ENCODE data around the gene DNAH1.

GRCh38 chr3:52383446-52383845 lies 67.3 kb downstream of the DNAH1 start:
- no peak for TF ChIP-seq CTCF (conservative IDR thresholded peaks at IDR 0.05; ENCODE audit: low read depth in 2 of 2)
- no peak for TF ChIP-seq POLR2AphosphoS5 (IDR thresholded peaks at IDR 0.05; ENCODE audit: low read depth)
- TF ChIP-seq ZNF114 (CRISPR knock-in tag; IDR thresholded peaks at IDR 0.05), result no peak
- TF ChIP-seq, protein P1, sequence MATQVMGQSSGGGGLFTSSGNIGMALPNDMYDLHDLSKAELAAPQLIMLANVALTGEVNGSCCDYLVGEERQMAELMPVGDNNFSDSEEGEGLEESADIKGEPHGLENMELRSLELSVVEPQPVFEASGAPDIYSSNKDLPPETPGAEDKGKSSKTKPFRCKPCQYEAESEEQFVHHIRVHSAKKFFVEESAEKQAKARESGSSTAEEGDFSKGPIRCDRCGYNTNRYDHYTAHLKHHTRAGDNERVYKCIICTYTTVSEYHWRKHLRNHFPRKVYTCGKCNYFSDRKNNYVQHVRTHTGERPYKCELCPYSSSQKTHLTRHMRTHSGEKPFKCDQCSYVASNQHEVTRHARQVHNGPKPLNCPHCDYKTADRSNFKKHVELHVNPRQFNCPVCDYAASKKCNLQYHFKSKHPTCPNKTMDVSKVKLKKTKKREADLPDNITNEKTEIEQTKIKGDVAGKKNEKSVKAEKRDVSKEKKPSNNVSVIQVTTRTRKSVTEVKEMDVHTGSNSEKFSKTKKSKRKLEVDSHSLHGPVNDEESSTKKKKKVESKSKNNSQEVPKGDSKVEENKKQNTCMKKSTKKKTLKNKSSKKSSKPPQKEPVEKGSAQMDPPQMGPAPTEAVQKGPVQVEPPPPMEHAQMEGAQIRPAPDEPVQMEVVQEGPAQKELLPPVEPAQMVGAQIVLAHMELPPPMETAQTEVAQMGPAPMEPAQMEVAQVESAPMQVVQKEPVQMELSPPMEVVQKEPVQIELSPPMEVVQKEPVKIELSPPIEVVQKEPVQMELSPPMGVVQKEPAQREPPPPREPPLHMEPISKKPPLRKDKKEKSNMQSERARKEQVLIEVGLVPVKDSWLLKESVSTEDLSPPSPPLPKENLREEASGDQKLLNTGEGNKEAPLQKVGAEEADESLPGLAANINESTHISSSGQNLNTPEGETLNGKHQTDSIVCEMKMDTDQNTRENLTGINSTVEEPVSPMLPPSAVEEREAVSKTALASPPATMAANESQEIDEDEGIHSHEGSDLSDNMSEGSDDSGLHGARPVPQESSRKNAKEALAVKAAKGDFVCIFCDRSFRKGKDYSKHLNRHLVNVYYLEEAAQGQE (IDR thresholded peaks at IDR 0.05; ENCODE audit: unreplicated experiment), result no peak
- TF ChIP-seq ETS1 (IDR thresholded peaks at IDR 0.05), result no peak
- TF ChIP-seq EZH2 (IDR thresholded peaks at IDR 0.05; ENCODE audit: low read depth, unreplicated experiment), result no peak
- TF ChIP-seq EZH2phosphoT487 (IDR thresholded peaks at IDR 0.05; ENCODE audit: unreplicated experiment), result no peak

Data from GM23338 (cell line).